Subcutaneous preadipocyte (primary cell): ENCODE data around the gene TOMM5. TPM values are rescaled to one million over a fixed set of nuclear protein-coding genes. Genes with fewer than 3 reads are reported as not detected.

Experiments
- total RNA-seq: library from RNA; depleted of rRNA; stranded (reverse); fragments of >200 nt; gene quantifications from 2 replicates; pipeline ENCODE4 v1.2.3, GENCODE V29; 2012

Gene TOMM5
- 134 and 190 TPM in 2 replicates for total RNA-seq

DNA sequence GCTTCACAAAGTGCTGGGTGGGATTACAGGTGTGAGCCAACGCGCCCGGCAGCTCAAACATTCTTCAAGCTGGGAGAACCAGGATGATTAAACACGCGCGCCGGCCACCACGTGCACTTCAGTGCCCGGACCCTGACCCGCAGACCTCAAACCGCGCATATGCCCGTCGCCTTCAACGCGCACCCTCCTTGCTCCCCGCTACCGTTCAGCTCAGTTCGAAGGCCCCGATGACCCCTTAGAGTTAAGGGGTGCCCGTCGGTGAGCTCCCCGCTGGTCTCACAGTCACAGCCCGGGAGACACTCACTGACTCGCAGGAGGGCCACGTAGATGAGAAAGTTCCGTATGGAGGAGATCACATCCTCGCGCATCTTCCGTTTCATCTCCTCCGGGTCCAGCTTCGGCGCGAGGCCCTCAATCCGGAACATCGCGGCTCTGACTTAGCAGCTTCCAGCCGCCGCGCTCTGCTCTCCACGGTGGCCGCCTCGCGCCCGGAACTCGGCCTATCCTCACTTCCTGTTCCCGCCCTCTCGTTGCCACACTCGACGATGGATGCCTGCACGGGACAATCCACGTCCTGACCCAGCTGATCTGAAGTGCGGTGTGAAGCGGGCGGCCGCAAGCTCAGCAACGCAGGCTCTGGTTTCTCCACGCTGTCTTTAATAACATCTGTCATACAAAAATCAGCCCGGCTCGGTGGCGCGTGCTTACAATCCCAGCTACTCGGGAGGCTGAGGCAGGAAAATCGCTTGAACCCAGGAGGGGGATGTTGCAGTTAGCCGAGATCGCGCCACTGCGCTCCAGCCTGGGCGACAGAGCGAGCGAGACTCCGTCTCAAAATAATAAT lies at the start of gene TOMM5:
Gene TOMM5, minus strand, starts transcription at position 490 of the 844 bp plus-strand sequence. Its CDS starts 65 bp downstream, at position 425.

DNA sequence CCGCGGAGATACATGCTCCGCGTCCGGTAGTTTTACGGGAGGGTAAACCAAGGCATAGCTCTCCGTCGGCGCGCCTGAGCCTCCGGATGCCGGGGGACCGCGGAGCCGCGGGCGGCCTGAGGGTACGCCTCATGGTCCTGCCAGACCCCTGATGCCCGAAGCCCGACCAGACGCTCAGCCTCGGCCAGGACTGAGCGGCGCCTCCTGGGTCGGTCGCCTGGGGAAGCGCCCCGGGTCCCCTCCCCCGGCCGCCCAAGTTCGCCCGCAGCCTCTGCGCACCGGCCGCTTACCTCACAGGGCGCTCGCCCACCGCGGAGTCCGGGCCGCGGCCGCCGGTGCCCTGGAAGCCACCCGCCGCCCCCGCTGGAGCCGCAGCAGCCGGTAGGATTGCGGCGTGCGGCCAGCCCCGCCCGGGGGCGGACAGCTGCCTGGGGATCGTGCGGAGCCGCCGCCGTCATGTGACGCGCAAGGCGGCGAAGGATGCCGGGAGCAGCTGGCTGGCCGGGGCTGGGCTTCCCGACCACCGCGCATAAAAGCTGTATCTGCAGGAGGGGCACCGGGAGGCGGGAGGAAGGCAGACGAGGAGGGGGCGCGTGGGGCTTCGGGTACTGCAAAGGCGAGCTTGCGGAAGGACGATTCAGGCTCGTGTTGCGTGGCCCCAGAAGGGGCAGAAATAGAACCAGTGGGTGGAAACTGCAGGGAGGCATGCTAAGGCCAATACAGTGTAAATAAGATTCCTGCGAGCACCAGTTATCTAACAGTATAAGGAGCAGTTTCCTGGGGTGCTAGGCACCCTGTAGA lies 16.3 kb downstream of the TOMM5 start, which contains the start of gene FBXO10:
Gene FBXO10, minus strand, starts transcription at position 460 of the 801 bp plus-strand sequence. CDS start 34,612 bp downstream, outside the sequence.

Other genes with a start within 250 kb of the TOMM5 start
- gene GRHPR, start 169.9 kb downstream of the TOMM5 start, total RNA-seq: 142 and 154 TPM in 2 replicates
- gene ZBTB5, start 127.1 kb downstream of the TOMM5 start, total RNA-seq: 5.1 TPM in 2 replicates
- gene POLR1E, start 106.6 kb downstream of the TOMM5 start, total RNA-seq: 50.0 and 72.1 TPM in 2 replicates
- gene FBXO10, start 16.2 kb downstream of the TOMM5 start, total RNA-seq: 9.0 and 10.7 TPM in 2 replicates
- under 0.01 TPM in 1 of 2 replicates, not detected in the other for gene FRMPD1, start 58.4 kb upstream of the TOMM5 start, total RNA-seq
- 2.0 and 2.2 TPM in 2 replicates for gene TRMT10B, start 161.2 kb upstream of the TOMM5 start, total RNA-seq
- 39.3 and 66.1 TPM in 2 replicates for gene EXOSC3, start 192.5 kb upstream of the TOMM5 start, total RNA-seq
- gene DCAF10, start 208.2 kb upstream of the TOMM5 start, total RNA-seq: 18.4 and 24.2 TPM in 2 replicates